ENCODE measurements around the gene SGCA. TPM values are rescaled to one million over a fixed set of nuclear protein-coding genes. Genes with fewer than 3 reads are reported as not detected.
A peak's percentile ranks its signal among the peaks of the same experiment; 100 is the strongest.

SGCA gene
- total and polyA plus RNA-seq, 12 donors, result 0.28 to 5.5 (median 1.6) TPM; not detected in 4

DNA sequence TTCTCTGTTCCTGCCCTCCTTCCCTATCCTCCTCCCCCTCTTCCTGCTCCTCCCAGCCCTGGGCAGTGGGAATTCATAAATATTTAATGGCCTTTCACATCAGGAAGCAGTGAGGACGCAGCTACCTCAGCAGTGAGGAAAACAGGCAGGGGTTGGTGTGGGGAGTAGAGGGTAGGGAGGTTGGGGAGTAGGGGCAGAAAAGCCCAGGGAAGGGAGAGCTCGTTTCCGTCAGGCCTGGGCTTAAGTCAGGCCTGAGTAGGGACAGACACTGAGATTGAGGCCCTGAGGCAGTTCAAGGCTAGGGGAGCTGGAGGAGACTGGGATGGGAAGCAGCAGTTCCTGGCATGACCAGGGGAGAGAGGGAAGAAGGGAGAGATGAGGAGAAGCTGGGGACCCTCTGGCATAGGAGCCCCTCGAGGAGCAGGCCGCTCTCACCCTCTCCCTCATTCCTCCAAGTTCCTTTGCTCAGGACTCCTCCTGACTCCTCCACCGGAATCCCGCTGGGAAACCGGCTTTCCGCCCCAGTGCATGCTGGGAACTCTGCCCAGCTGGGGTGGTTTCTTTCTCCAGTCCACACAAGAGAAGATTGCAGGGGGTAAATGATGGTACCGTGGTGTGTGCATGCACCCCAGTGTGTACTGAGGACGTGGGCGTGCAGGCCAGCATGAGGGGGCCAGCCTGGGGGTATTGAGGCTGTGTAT is 42.0 kb upstream of the SGCA start:
- intact Hi-C loops (cut with DNase I), result no loop called here
- Histone ChIP-seq H3K4me3 (no peak overlapping the region), H3K9me3 (replicated peaks in 1 of 3) (no peaks in the 10 kb centered on the region), H3K36me3 (replicated peaks in 1 of 2) (no peaks in the 10 kb centered on the region), H3K27me3 (no peaks in the 10 kb centered on the region), H3K4me1 (replicated peaks in 1 of 2) (peaks cover 0 to 8% of the 10 kb centered on the region in 2 donors), H3K27ac (peak overlapping the region in 3 of 5 donors; percentile 5 to 58 (median 10))
- DNase-seq, result peak in 2 of 7 donors; percentile 14 to 22
- no peak for TF ChIP-seq POLR2A (IDR thresholded peaks at IDR 0.05)
- WGBS, 4 donors, result 47 to 62% (median 54%) methylated on average over 12 of the region's 12 CpGs

DNA sequence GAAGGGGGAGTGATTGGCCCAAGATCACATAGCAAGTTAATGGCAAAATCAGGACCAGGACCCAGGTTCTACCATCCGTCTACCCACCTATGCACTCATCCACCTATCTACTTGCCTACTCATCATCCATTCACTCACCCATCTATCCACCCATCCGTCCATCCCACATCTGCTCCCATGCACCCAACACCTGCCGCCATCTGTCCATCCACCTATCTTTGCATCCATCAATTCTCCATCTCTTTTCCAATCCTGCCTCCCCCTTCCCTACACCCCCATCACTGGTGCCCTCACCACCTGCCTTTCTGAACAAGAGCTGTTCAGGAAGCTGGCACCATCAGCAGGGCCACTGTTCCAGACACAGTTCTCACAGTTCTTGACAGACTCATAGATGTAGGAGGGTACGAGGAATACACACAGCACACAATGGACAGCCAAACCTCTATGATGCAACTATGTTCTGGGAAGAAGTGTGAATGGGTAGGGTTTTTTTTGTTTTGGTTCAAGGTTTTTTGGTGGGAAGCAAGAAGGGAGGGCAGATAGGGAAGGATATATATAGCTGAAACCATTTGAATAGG is 40.3 kb upstream of the SGCA start:
- no peaks in the 10 kb centered on the region for H3K9me3 ChIP-seq (replicated peaks in 1 of 3)
- DNase-seq, result peak in 1 of 7 donors; percentile 12
- no peak overlapping the region for H3K27ac ChIP-seq
- no peaks in the 10 kb centered on the region for H3K27me3 ChIP-seq
- intact Hi-C loops (cut with DNase I), result no loop called here
- TF ChIP-seq POLR2A (IDR thresholded peaks at IDR 0.05), result no peak
- TF ChIP-seq, protein P1, sequence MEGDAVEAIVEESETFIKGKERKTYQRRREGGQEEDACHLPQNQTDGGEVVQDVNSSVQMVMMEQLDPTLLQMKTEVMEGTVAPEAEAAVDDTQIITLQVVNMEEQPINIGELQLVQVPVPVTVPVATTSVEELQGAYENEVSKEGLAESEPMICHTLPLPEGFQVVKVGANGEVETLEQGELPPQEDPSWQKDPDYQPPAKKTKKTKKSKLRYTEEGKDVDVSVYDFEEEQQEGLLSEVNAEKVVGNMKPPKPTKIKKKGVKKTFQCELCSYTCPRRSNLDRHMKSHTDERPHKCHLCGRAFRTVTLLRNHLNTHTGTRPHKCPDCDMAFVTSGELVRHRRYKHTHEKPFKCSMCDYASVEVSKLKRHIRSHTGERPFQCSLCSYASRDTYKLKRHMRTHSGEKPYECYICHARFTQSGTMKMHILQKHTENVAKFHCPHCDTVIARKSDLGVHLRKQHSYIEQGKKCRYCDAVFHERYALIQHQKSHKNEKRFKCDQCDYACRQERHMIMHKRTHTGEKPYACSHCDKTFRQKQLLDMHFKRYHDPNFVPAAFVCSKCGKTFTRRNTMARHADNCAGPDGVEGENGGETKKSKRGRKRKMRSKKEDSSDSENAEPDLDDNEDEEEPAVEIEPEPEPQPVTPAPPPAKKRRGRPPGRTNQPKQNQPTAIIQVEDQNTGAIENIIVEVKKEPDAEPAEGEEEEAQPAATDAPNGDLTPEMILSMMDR (IDR thresholded peaks at IDR 0.05), result no peak
- no peaks in the 10 kb centered on the region for H3K36me3 ChIP-seq (replicated peaks in 1 of 2)
- 89 to 96% (median 89%) methylated on average over 4 of the region's 4 CpGs for WGBS, 4 donors
- peaks cover 9 to 12% of the 10 kb centered on the region in 2 donors for H3K4me1 ChIP-seq (replicated peaks in 1 of 2)
- no peak overlapping the region for H3K4me3 ChIP-seq

DNA sequence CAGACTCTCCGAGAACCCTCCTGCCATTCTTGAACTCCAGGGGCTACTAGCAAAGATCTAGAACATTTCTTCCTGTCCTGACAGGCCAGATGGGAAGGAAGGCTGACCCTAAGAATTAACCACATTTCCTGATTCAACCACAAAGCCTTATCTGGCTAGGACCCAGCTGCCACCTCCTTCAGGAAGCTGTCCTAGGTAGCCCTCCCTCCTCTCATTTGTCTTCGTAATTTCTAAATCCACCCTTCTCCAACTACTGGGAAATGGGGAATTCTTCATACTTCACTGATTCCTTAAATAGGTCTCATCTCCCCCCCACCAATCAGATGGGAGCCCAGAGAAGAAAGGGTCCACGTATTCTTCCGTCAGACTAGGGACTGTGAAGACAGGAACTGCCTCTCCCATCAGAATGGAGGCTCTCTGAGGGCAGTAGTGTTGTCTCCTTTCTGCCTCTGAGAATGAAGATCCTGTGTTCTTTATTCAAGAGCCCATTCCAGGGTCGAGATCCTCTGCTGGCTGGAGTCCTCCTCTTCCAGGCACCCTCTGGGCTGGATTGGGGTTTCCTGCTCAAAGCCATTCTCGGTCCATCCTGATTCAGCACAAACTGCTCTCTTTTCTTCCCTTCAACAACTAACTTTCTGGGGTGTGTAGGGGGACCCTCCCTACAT is 38.0 kb upstream of the SGCA start:
- 63 to 68% (median 64%) methylated on average over 6 of the region's 6 CpGs for WGBS, 4 donors
- H3K27ac ChIP-seq, result peak overlapping the region in 1 of 5 donors; percentile 52

DNA sequence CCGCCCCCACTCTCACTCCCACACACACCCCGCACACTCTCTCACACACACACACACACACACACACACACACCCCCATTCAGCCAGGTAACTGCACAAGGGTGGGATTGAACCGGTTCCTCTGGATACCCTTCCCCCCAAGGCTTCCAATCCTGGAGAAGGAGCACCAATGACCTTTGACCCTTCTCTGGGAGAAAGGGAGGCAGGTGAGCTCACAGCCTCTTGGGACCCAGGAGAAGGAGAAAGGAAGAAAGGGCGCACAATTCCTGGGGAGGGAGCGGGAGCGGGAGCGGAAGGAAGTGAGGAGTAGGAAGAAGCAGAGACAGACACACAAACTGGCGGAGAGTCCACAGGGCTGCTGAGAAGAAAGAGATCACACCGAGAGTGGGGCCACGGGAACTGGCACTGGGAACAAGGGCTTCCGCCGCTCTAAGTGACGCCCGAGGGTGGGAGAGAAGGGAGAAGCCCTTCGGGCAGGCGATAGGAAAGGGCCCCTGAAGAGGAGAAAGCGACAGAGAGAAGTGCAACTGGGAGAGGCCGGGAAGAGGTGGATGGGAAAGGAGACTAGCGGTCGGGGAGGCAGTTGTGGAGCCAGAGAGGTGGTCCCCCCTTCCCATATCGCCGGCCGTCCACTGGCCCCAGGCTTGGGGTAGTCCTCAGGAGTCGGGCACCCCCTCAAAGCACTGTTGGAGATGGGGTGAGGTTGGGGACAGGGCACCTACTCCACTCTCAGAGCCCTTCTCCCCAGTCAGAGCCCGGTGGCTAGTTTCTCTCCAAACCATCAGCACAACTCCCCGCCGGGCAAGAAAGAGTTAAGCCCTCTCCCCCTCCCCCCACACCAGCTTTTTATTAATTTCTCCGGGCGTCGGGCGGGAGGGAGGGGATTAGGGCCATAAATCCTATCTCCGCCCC is 37.1 kb upstream of the SGCA start:
- intact Hi-C loops (cut with DNase I), result no loop called here
- Histone ChIP-seq H3K27ac (peak overlapping the region in 2 of 5 donors; percentile 2 to 52), H3K4me1 (replicated peaks in 1 of 2) (peaks cover 21 to 23% of the 10 kb centered on the region in 2 donors)

More for the DNA sequence above, 38.0 kb upstream of the SGCA start:
- Histone ChIP-seq H3K36me3 (replicated peaks in 1 of 2) (no peaks in the 10 kb centered on the region), H3K27me3 (no peaks in the 10 kb centered on the region), H3K4me3 (no peak overlapping the region), H3K4me1 (replicated peaks in 1 of 2) (peaks cover 12 to 17% of the 10 kb centered on the region in 2 donors), H3K9me3 (replicated peaks in 1 of 3) (no peaks in the 10 kb centered on the region)
- intact Hi-C loops (cut with DNase I), result no loop called here
- DNase-seq, result peak in 1 of 7 donors; percentile 17
- TF ChIP-seq POLR2A (IDR thresholded peaks at IDR 0.05), result no peak
- TF ChIP-seq, protein P1 (IDR thresholded peaks at IDR 0.05), result no peak

More for the DNA sequence above, 37.1 kb upstream of the SGCA start:
- Histone ChIP-seq H3K4me3 (peak overlapping the region in 2 of 4 donors; percentile 9 to 68), H3K27me3 (no peaks in the 10 kb centered on the region), H3K36me3 (replicated peaks in 1 of 2) (no peaks in the 10 kb centered on the region), H3K9me3 (replicated peaks in 1 of 3) (no peaks in the 10 kb centered on the region)
- 35 to 41% (median 39%) methylated on average over 28 to 32 of the region's 32 CpGs for WGBS, 4 donors
- peak in 2 of 7 donors; percentile 27 to 30 for DNase-seq
- TF ChIP-seq POLR2A (IDR thresholded peaks at IDR 0.05), result no peak
- TF ChIP-seq, protein P1 (IDR thresholded peaks at IDR 0.05), result no peak
